Astrocyte (in vitro differentiated cells and primary cell): Measurements from ENCODE around the gene USP25. TPM values are rescaled to one million over a fixed set of nuclear protein-coding genes. Genes with fewer than 3 reads are reported as not detected.

Source experiments
- DNase-seq: peaks from one replicate; pipeline ENCODE4 v3.0.0-alpha.2; 2010; ENCODE audit warnings: low read depth
- FAIRE-seq: peaks from 2 replicates; lab custom pipeline; 2011; peaks lifted over from hg19 to GRCh38; lab: Jason Lieb, UNC
- H2AFZ ChIP-seq: 2 replicates; pipeline ENCODE4 v1.6.0; 2012; ENCODE audit warnings: low read depth, low read length, inconsistent platforms
- H3K27ac ChIP-seq: 2 replicates; pipeline ENCODE4 v1.5.1; 2011; ENCODE audit warnings: low read depth, low read length, inconsistent platforms
- H3K27me3 ChIP-seq: 2 replicates; pipeline ENCODE4 v1.6.0; 2011; ENCODE audit warnings: low read length, inconsistent platforms; ENCODE audit not compliant: insufficient read depth
- H3K36me3 ChIP-seq: 2 replicates; pipeline ENCODE4 v1.5.1; 2011; ENCODE audit warnings: low read length, inconsistent platforms; ENCODE audit not compliant: insufficient read depth
- H3K4me1 ChIP-seq: 2 replicates; pipeline ENCODE4 v1.5.1; 2011; ENCODE audit warnings: low read length, inconsistent platforms; ENCODE audit not compliant: insufficient read depth
- H3K4me2 ChIP-seq: 2 replicates; pipeline ENCODE4 v1.6.0; 2012; ENCODE audit warnings: low read length, inconsistent platforms
- H3K4me3 ChIP-seq: 2 replicates; pipeline ENCODE4 v1.5.1; 2011; ENCODE audit warnings: low read depth, mild to moderate bottlenecking, low read length, inconsistent platforms; ENCODE audit not compliant: insufficient read depth
- H3K79me2 ChIP-seq: 2 replicates; pipeline ENCODE4 v1.6.0; 2012; ENCODE audit warnings: mild to moderate bottlenecking, low read length, inconsistent platforms; ENCODE audit not compliant: insufficient read depth
- H3K9ac ChIP-seq: 2 replicates; pipeline ENCODE4 v1.6.0; 2012; ENCODE audit warnings: mild to moderate bottlenecking, low read length, inconsistent platforms
- H3K9me3 ChIP-seq: 2 replicates; pipeline ENCODE4 v1.5.1; 2012; ENCODE audit warnings: low read depth, mild to moderate bottlenecking, low read length, inconsistent platforms; ENCODE audit not compliant: insufficient read depth
- H4K20me1 ChIP-seq: 2 replicates; pipeline ENCODE4 v1.6.0; 2012; ENCODE audit warnings: low read length, inconsistent platforms; ENCODE audit not compliant: insufficient read depth
- H3K27ac Mint-ChIP-seq: one replicate; pipeline ENCODE4 v1.8.0; 2021; ENCODE audit warnings: mild to moderate bottlenecking, mixed read lengths; ENCODE audit not compliant: unreplicated experiment
- H3K27me3 Mint-ChIP-seq: one replicate; pipeline ENCODE4 v1.8.0; 2021; ENCODE audit warnings: low read depth, mixed read lengths; ENCODE audit not compliant: unreplicated experiment
- H3K36me3 Mint-ChIP-seq: one replicate; pipeline ENCODE4 v1.8.0; 2021; ENCODE audit warnings: low read depth, mixed read lengths; ENCODE audit not compliant: unreplicated experiment
- H3K4me1 Mint-ChIP-seq: one replicate; pipeline ENCODE4 v1.8.0; 2021; ENCODE audit warnings: low read depth, mixed read lengths; ENCODE audit not compliant: unreplicated experiment
- H3K4me3 Mint-ChIP-seq: one replicate; pipeline ENCODE4 v1.8.0; 2021; ENCODE audit warnings: mild to moderate bottlenecking, moderate library complexity, mixed read lengths; ENCODE audit not compliant: unreplicated experiment
- H3K9me3 Mint-ChIP-seq: one replicate; pipeline ENCODE4 v1.8.0; 2021; ENCODE audit warnings: mild to moderate bottlenecking, mixed read lengths; ENCODE audit not compliant: unreplicated experiment
- CTCF ChIP-seq: IDR thresholded peaks from 2 replicates; pipeline ENCODE4 v1.5.1; 2011; ENCODE audit warnings: low read depth, mild to moderate bottlenecking, inconsistent platforms, low read length, moderate library complexity; ENCODE audit not compliant: insufficient read depth
- EZH2 ChIP-seq: IDR thresholded peaks from 2 replicates; pipeline ENCODE4 v1.6.1; 2012; ENCODE audit warnings: mild to moderate bottlenecking, low read length, inconsistent platforms; ENCODE audit not compliant: insufficient read depth
- total RNA-seq: library from RNA; stranded (reverse); gene quantifications from 2 replicates; pipeline ENCODE4 v1.2.1, GENCODE V29; 2021

The USP25 gene
- total RNA-seq, 1 donor from 2014 or later, result 49.5 TPM

- Mint-ChIP-seq H3K36me3 (peaks cover 9% of the 10 kb centered on the region), H3K27ac (no peak overlapping the region), H3K9me3 (no peaks in the 10 kb centered on the region), H3K27me3 (no peaks in the 10 kb centered on the region), H3K4me1 (peaks cover 22% of the 10 kb centered on the region), H3K4me3 (no peak overlapping the region)
- TF ChIP-seq CTCF, result no peak
- no peak for TF ChIP-seq EZH2
- Histone ChIP-seq H3K4me1 (no peaks in the 10 kb centered on the region), H3K9me3 (no peaks in the 10 kb centered on the region), H2AFZ (no peak overlapping the region), H3K27ac (no peak overlapping the region), H3K9ac (no peak overlapping the region), H4K20me1 (peaks cover 42% of the 10 kb centered on the region), H3K36me3 (no peaks in the 10 kb centered on the region), H3K79me2 (peaks cover 66% of the 10 kb centered on the region), H3K27me3 (no peaks in the 10 kb centered on the region), H3K4me2 (no peak overlapping the region), H3K4me3 (no peak overlapping the region)
- no peak for FAIRE-seq
- no peak for DNase-seq
Observed at GRCh38 chr21:15761507-15762100, 31.8 kb downstream of the USP25 start.

DNA sequence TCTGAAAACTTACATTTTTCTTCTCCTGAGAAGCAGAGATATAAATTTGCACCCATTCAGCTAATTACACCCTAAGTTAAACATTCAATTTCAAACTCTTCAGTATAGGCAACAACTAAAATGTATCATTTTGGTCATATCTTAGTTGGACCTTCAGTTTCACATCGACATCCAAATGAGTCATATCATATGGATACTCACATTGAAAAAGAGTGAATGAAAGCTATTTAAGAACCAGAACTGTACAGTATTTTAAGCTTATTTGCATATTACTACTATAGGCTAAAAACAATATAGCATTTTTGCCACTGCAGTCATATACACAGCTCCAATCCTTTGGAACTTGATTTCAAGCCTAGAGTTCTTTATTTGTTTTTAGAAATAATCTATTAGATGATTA lies 33.6 kb downstream of the USP25 start:
- Histone ChIP-seq H2AFZ (no peak overlapping the region), H3K4me2 (no peak overlapping the region), H3K9ac (no peak overlapping the region), H3K36me3 (no peaks in the 10 kb centered on the region), H3K9me3 (no peaks in the 10 kb centered on the region), H3K27me3 (no peaks in the 10 kb centered on the region), H3K79me2 (peaks cover 48% of the 10 kb centered on the region), H4K20me1 (peaks cover 33% of the 10 kb centered on the region), H3K27ac (no peak overlapping the region), H3K4me1 (no peaks in the 10 kb centered on the region), H3K4me3 (no peak overlapping the region)
- FAIRE-seq (no peak), DNase-seq (no peak)
- Mint-ChIP-seq H3K4me3 (no peak overlapping the region), H3K9me3 (no peaks in the 10 kb centered on the region), H3K27me3 (no peaks in the 10 kb centered on the region), H3K4me1 (peaks cover 27% of the 10 kb centered on the region), H3K36me3 (peaks cover 6% of the 10 kb centered on the region), H3K27ac (no peak overlapping the region)
- TF ChIP-seq CTCF, result no peak
- no peak for TF ChIP-seq EZH2

GRCh38 chr21:15764878-15765277 lies 35.1 kb downstream of the USP25 start:
- Mint-ChIP-seq H3K4me3 (no peak overlapping the region), H3K9me3 (no peaks in the 10 kb centered on the region), H3K36me3 (peaks cover 6% of the 10 kb centered on the region), H3K27ac (no peak overlapping the region), H3K4me1 (peaks cover 31% of the 10 kb centered on the region), H3K27me3 (no peaks in the 10 kb centered on the region)
- no peak for DNase-seq
- H3K4me2 ChIP-seq, result no peak overlapping the region
- no peaks in the 10 kb centered on the region for H3K9me3 ChIP-seq
- no peak overlapping the region for H3K4me3 ChIP-seq
- H3K4me1 ChIP-seq, result no peaks in the 10 kb centered on the region
- no peak for TF ChIP-seq CTCF
- no peak for TF ChIP-seq EZH2
- no peaks in the 10 kb centered on the region for H3K36me3 ChIP-seq
- no peak for FAIRE-seq
- H3K27ac ChIP-seq, result no peak overlapping the region
- H3K79me2 ChIP-seq, result peaks cover 33% of the 10 kb centered on the region
- H2AFZ ChIP-seq, result no peak overlapping the region
- peaks cover 24% of the 10 kb centered on the region for H4K20me1 ChIP-seq
- H3K27me3 ChIP-seq, result no peaks in the 10 kb centered on the region
- no peak overlapping the region for H3K9ac ChIP-seq
